Myocyte (in vitro differentiated cells): ENCODE results near the gene RALGPS1. TPM values are rescaled to one million over a fixed set of nuclear protein-coding genes. Genes with fewer than 3 reads are reported as not detected.

Experiments
- DNase-seq: peaks from one replicate; pipeline ENCODE4 v3.0.0-alpha.2; 2012; ENCODE audit warnings: low read depth
- total RNA-seq: library from RNA; depleted of rRNA; stranded (reverse); fragments of >200 nt; gene quantifications from 2 replicates; pipeline ENCODE4 v1.2.3, GENCODE V29; 2014

The RALGPS1 gene
- total RNA-seq, 1 donor from 2014 or later, result 3.6 TPM

DNA sequence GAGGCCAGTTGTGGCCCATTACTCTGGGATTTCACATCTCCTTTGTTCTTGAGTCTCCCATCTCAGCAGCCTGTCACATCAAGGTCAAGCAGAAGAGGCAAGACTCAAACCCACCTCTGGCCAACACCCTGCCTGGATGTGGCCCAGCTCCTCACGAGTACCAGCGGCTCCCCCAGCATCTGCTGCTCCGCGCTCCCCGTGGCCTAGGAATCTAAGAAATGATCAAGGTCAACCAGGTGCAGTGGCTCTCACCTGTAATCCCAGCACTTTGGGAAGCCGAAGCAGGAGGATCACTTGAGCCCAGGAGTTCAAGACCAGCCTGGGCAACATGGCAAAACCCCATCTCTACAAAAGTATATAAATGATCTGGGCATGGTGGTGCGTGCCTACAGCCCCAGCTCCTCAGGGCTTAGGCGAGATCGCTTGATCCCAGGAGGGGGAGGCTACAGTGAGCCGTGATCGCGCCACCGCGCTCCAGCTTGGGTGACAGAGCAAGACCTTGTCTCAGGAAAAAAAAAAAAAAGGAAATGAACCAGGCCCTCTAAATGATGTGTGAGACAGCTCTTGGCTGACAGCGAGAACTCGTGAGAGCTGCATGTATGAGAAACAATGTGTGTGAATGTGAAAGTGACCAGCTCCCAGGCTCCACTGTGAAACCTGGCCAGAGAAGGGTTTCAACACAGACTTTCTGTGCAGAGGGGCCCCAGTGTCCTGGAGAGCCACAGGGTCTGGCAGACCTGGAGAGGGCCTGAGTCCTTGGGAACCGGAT is 269.4 kb downstream of the RALGPS1 start:
- DNase-seq, result no peak

DNA sequence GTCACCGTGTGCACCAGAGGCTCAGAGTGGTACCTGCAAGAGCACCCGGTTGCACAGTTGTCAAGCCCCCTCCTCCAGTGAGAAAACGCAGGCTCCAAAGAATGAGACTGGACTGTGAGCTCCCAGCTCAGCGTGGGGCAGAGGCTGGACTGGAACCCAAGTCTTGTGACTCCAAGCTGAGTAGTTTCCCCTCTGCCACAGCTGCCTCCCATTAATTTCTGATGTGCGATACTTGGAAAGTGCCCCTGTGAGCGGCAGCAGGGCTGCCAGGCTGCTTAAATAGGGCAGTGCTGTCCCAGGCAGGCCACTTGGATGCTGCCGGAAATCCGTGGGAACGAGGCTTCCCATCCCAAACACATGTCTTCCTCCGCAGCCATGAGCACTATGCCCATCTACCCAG is 270.1 kb downstream of the RALGPS1 start:
- DNase-seq, result no peak

DNA sequence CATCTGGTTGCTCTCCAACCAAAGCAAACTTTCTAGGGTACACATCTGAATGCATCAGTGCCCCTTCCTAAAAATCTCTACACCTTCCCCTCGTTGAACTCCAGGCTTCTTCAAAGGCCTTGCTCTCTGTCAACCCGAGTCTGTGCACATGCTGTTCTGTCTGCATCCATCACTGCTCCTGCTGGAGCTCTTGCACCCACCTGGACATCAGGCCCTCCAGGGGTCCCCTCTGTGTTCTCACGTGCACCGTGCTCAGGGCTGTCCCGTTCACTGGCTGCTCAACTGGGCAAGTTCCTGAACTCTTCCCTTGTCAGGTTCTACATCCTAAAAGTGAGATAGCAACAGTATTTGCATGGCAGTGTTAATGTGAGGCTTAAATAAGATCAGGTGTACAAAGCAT is 270.6 kb downstream of the RALGPS1 start:
- DNase-seq, result no peak

DNA sequence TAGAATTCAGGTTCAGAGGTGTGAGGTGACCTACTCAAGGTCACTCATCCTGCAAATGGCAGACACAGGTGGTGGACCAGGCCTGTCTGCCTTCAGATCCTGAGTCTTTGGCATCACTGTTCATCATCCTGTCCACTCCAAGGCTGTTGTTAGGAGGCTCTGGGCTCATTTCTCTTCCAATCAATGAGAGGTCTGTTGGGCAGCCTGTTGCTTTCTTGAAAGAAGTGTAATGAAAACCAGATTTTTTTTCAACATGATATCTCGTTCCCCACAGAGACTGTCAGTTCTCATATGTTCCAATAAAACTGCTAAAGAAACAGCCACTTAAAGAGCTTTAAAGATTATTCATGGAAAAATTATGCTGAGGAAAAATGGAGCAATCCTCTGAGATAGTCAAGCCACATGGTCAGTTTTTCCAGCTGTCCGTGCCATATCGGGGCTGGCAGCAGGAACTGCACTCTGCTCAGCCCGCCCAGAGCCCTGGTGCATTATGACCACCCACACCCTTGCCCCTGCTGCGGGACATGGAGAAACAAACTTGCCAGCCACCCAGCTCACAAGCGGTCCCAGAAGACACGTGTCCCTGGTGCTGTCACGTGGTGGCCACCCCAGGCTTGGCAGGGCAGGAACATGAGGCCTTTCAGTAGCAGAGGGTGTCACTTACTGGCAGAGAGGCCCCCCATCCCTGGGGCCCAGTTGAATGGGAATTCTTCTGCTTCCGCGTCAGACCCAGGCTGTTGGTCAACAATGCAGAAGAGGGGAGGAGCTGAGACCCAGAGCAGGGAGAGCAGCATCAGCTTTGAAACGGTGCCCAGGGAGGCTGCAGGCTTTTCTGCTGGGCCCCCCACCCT is 271.6 kb downstream of the RALGPS1 start:
- peak; percentile 91 for DNase-seq

DNA sequence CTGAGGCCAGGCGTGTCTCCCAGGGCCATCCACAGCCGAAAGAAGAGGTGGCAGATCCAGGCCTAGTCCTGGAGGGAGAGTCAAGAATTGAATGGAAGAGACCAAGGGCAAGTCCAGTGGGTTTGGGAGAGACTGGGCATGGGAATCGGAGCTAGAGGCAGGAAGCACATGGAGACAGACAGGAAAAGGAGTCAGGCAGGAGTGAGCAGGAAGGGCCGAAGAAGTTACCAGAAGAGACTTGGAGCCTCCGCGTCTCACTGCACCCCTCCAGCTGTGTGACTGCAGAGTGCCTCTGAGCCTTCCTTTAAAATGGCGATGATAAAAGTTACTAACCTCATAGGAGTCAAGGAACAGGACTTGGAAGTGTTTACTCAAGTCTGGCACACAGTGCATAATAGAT is 272.2 kb downstream of the RALGPS1 start:
- DNase-seq, result no peak

DNA sequence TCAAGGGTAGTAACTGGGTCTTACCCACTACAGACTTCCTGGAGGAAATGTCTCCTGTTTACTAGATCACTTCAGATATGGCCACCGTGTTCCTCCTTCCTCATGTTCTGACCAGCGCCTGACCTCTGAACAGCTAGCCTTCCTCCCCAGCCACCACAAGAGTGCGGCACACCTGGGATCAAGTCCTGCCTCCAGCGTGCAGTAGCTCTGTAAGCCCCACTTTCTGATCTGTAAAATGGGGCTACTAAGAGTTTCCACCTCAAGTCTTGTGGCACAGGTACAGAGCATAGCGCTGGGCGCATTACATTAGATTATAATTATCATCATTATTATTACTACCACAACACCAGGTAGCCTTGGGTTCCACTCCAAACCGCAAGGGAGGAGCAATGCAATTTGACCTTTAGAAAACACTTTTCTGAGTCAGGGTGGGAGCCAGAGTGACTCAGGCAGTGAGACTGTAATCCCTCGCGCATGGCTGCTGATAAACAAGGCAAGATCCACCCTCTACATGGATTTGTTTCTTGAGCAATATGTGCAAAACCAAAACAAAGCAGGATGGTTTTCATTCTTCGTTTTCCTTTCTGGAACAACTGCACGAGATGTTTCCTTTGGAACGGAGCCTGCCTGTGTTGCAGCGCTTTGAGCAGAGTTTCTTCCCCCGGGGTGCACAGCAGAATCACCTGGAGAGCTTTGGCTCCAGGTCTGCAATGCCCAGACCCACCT is 272.8 kb downstream of the RALGPS1 start:
- peak; percentile 91 for DNase-seq

DNA sequence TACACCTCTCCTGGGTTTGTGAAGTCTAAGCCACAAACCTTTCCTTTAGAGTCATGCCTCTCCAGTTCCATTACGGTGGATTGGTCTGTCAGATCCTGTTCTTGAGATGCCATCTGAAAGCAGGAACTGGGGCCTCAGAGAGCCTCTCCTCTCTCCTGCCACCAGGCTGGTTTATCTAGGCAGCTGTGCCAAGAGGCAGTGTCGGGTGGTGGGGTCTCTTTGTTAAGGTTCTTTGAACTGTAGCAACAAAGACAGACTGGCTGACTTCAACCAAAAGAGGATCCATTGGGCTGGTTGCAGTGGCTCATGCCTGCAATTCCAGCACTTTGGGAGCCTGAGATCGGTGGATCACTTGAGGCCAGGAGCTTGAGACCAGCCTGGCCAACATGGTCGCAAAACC is 273.8 kb downstream of the RALGPS1 start:
- peak; percentile 29 for DNase-seq

DNA sequence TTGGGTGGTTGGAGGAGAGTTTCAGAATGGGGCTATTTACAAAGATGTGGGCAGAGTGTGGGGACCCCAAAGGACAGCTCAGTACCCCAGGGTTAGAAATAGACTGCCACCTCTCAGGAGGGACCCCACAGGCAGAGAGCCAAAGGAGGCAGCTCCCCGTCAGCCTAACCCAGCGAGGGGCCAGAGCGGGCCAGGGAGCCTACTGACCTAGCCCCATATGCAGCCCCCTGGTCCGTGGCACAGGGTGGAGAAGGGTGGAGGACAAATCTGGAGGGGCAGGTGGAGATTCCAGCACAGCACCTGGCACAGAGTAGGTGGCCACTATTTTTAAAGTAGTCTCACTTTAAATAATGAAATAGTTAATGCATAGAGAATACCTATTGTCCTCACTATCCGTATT is 275.0 kb downstream of the RALGPS1 start:
- no peak for DNase-seq

DNA sequence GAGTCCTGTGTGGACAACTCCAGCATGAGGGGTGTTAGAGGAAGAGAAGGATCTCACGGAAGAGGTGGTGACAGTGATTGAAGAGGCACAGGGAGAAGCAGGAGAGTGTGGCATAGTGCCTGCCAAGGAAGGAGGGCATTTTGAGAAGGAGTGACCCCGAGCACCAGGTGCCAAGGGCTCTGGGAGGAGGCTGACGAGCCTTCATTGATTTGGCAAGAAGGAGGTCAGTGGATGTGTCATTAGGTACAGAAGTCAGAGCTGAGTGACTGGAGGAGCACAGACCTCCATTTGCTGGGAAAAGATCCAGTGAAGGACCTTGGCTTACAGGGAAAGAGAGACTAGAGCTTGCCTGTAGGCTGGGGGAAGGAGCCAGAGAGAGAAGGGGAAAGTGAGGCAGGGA is 278.2 kb downstream of the RALGPS1 start:
- no peak for DNase-seq

DNA sequence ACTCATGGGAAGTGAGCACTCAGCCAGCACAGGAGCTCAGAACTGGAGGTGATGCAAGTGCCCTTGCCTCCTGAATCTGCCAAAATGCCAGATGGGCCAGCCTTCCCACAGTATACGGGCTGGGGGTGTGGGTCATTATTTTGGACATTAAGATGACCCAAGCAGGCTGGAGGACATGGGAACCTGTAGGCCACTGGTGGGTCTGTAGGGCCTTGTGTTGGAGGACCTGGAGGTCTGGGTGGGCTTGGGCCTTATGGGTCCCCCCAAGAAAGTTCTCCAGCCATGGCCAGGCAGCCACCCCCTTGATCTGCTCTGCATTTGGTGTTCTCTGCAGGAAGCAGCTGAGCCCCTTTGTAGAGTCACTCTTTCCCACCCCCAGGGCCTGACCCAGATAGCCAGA is 278.9 kb downstream of the RALGPS1 start:
- DNase-seq, result no peak

DNA sequence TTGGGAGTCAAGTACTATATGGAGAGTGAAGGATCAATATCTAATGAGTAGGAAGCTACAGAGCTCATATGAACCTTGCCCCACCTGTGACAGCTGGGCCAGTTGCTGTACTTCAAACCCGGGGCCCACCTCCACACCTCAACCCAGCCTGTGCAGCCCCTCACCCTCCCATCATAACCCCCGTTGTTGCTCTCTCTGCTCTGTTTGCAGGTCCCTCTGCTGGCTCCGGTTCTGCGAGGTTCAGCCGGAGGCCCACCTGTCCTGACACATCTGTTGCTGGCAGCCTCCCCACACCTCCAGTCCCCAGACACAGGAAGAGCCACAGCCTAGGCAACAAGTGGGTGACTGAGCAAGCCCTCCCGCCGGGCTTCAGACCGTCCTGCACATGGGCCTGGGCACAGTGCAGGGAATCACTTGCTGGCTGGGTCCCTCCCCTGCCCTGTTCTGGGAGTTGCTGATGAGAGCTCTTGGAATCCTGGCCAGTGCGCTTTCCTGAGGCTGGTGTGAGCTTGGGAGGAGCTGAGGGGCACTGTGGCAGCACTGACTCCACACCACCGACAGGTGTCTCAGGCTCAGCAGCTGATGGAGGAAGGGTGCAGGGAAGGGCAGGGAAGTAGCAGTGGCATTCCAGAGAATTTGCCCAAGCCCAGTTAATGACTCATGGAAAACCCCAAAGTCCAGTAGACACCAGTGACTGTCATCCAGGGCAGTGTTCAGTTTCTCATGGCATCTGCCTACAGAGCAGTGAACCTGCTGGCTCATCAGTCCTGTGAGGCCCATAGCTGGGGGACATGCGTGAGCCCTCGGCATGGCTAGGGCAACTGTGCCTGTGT is 280.5 kb downstream of the RALGPS1 start:
- peak; percentile 99 for DNase-seq

DNA sequence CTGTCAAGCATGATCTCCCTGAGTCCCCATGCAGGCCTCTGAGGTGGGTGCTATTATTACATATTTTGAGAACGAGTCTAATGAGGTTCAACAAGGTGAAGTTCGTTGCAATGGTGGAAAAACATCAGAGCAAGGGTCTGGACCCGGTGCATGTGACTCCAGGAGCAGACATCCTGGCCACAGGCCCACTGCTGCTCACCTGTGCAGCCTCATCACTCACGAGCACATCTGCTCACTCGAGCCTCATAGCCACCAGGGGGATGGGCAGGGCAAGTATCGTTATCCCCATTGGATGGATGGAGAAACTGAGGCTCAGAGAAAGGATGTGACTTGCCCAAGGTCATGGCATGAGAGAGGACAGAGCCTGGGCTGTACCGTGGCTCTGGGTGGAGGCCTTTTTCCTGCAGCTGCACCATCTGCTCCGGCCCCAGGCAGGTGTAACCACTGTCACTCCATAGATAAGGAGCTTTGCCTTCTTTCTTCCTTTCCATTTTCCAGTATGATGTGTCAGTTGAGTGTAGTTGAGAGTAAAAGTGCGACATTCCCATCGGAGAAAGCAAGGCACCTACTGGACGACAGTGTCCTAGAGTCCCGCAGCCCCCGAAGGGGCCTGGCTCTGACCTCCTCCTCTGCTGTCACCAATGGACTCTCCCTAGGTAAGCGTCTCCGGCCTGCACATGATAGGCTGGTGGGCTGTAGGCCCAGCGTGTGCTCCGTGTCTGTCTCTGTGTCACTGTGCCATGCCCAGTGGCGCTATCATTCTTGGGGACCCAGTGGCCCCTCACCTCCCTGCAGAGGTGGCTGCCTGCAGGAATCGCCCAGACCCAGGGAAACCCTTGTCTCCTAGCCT is 281.6 kb downstream of the RALGPS1 start:
- DNase-seq, result peak; percentile 21

DNA sequence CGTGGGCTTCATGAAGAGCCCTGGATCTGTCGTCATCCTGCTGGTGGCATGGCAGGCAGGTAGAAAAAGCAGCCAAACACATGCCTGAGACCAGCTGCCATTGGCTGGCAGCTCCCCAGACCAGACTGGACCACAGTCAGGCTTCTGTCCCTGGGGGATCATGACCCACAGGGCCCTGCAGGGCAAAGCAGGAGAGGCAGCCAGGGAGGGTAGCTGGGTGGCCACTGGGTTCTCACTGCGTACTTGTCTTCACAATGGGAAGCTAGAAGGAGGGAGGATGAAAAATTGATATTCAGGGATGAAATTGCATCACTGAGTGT is 282.2 kb downstream of the RALGPS1 start:
- peak; percentile 88 for DNase-seq

DNA sequence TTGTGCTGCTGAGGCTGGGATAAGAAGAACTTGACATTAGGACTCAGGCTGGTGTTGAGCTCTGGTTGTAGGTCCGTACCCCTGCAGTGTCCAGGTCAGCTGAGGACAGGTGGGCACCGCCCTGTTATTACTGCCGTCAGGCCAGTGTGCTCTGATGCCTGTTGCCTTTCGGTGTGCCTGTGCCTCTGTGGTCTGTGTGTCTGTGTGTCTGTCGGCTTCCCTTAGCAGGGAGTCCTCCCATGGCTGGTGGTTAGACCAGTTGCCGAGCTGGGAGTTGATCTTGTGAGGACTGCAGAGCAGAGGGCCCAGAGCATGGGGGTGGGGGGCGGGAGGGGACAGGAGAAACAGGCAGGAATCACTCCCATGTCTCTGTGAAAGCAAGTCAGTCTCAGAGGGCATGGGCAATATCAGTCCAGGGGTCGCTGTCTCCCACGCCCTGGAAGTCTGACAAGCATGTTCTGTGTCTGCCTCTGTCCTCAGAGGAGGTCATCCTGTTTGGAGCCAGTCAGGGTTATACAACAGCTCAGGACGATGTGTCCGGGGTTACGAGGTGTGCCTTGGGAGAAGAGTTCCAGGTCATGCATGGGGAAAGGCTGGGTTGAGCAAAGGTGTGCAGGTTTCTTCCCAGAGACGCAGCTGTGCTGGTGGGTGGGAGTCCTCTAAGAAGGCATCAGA is 282.7 kb downstream of the RALGPS1 start:
- peak; percentile 73 for DNase-seq

DNA sequence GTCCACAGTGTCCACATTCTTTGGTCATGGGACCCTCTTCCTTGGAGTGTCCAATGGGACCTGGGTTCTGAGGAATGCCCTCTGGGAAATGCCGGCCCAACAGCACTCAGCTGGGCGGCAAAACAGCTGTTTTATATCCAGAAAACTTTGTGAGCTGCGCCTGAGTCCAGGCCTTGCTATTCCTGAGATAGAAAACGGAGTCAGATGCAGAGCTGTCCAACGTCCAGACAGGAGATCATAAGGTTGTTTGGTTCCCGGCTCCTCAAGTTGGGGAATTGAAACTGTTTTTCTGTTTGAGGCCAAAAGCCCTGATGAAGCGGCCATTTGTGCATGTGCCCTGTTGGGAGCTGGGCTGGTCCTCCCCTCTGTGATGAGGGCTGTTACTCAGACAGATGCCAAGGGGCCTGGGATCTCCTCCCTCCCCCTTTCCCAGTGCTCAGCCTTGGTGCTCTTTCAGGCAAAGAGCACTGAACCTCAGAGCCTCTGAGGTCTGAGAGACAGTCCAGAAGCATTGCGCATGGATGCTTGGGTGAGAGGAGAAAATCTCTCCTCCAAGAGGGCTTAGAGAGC is 283.4 kb downstream of the RALGPS1 start:
- peak; percentile 25 for DNase-seq

DNA sequence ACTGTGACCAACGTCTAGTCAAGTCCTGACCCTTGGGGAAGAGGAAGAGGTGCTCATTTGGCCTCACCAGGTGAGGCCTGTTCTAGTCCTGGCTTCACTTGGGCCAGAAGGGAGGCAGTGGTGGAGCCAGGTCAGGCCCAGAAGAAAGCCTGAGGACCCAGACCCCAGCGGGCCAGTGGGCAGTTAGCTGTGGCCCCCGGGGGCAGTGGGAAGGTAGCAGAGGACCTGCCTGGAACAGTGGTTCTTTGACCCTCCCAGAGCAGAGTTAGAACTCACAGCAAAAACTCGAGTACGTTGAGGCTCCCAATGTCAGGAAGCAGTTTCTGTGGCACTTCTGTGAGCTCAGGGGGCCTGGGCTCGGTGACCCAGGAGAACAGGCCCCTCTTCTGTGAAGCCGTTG is 284.0 kb downstream of the RALGPS1 start:
- no peak for DNase-seq

DNA sequence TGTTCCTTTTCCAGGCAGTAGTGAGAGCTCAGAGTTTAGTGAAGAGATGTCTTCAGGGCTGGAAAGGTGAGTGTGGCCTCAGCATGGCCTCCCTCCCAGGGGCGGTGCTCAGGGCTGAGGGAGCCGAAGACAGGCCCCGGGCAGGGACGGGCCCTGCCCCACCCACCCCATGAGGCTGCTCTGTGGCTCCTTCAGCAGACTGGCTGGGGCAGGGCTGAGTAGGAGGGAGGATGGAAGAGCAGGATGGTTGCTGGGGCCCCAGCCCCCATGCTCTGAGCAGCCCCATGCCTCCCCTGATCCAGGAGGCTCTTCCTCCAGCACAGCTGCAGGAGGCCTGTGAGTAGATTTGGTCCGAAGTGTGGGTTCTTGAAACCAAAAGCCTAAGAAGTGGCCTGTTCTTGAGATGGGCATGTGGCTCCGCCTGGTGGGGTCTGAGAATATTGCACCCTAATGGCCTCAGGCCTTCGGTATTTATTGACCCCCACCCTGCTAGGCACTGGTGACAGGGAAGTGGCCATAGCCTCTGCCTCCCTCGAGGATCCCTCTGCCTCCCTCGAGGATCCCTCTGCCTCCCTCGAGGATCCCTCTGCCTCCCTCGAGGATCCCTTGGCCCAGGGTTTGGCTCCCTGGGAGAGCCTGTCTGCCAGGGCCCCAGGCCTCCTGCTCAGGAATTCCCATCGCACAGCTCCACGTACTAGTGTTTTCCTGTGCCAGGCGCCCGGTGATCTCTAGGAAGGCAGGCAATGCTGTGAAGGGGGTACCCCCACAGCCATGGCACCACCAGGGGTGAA is 284.6 kb downstream of the RALGPS1 start:
- DNase-seq, result peak; percentile 86

DNA sequence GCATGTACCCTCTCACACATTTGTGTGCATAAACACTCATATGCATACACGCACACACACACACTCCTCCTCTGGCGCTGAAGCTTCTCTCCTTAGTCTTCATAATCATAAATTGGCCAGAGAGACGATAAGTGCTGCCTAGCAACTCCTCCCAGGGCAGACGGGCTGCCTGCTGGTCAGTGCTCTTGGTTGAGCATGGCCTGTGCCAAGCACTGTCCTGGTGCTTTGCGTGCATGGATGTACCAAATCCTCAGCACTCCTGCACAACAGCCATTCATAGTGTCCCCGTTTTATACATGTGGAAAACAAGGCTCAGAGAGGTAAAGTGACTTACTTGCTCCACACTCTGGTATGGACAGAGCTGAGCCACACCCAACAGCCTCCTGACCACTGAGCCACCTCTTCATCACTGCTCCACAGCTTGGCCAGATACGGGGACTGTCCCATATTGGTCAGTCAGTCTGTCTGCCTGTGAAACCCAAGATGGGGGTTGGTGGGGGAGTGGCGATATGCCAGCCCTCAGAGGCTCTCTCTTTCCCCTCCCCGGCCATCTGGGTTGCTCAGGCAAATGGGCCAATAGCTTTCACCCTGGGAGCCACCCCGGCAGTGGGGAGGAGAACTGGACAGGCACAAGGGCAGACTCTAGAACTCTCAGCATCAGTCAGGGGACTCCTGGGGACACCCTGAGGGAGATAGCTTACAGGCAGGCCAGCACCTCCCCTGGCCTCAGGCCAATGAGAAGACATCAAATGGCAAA is 285.7 kb downstream of the RALGPS1 start:
- DNase-seq, result no peak
